ENCODE data around the gene WDR5. TPM values are rescaled to one million over a fixed set of nuclear protein-coding genes. Genes with fewer than 3 reads are reported as not detected.

Gene WDR5
- total and polyA plus RNA-seq, 2 donors (not counting 1 experiment from before 2014, with no cell fraction given), result 15.5 to 26.0 TPM

- Histone ChIP-seq H2AFZ (ENCODE audit: low read length) (no peak overlapping the region), H3K4me1 (ENCODE audit: control insufficient read depth, extremely low read depth, insufficient read depth, low read length) (peaks cover 5% of the 10 kb centered on the region), H3K36me3 (ENCODE audit: control insufficient read depth, insufficient read depth, low read length) (no peaks in the 10 kb centered on the region), H3K79me2 (ENCODE audit: control insufficient read depth, insufficient read depth, low read length) (no peaks in the 10 kb centered on the region), H4K20me1 (ENCODE audit: control insufficient read depth, extremely low read depth, insufficient read depth, low read length) (no peaks in the 10 kb centered on the region), H3K9me3 (ENCODE audit: control insufficient read depth, insufficient read depth, low read depth, low read length) (no peaks in the 10 kb centered on the region), H3K4me3 (replicated peaks in 1 of 4; ENCODE audit: control extremely low read depth in 1 of 4, insufficient read depth in 1 of 4, low read depth in 3 of 4, low read length in 4 of 4) (no peak overlapping the region), H3K27me3 (ENCODE audit: control insufficient read depth, insufficient read depth, low read length) (peaks cover 13% of the 10 kb centered on the region), H3K9ac (ENCODE audit: insufficient read depth, low read length) (no peak overlapping the region), H3K4me2 (ENCODE audit: extremely low read depth, insufficient read depth, low read length) (no peak overlapping the region), H3K27ac (ENCODE audit: insufficient read depth, low read length) (no peak overlapping the region)
- DNase-seq (ENCODE audit: low read depth in 2 of 2), result peak in 1 of 2 donors; percentile 19
- TF ChIP-seq CTCF (conservative IDR thresholded peaks at IDR 0.05 in 1 of 2, IDR thresholded peaks at IDR 0.05 in 1 of 2; ENCODE audit: low read depth in 1 of 2, low read length in 2 of 2) (no peak), EZH2 (IDR thresholded peaks at IDR 0.05; ENCODE audit: low read length, missing control alignments) (no peak)
Measured at GRCh38 chr9:134182554-134183085, 46.7 kb downstream of the WDR5 start.

- Histone ChIP-seq H3K4me3 (replicated peaks in 1 of 4; ENCODE audit: control extremely low read depth in 1 of 4, insufficient read depth in 1 of 4, low read depth in 3 of 4, low read length in 4 of 4) (no peak overlapping the region), H3K27me3 (ENCODE audit: control insufficient read depth, insufficient read depth, low read length) (peaks cover 13% of the 10 kb centered on the region), H3K9ac (ENCODE audit: insufficient read depth, low read length) (no peak overlapping the region), H3K9me3 (ENCODE audit: control insufficient read depth, insufficient read depth, low read depth, low read length) (no peaks in the 10 kb centered on the region), H3K4me1 (ENCODE audit: control insufficient read depth, extremely low read depth, insufficient read depth, low read length) (no peaks in the 10 kb centered on the region), H3K36me3 (ENCODE audit: control insufficient read depth, insufficient read depth, low read length) (no peaks in the 10 kb centered on the region), H4K20me1 (ENCODE audit: control insufficient read depth, extremely low read depth, insufficient read depth, low read length) (no peaks in the 10 kb centered on the region), H3K27ac (ENCODE audit: insufficient read depth, low read length) (no peak overlapping the region), H3K4me2 (ENCODE audit: extremely low read depth, insufficient read depth, low read length) (no peak overlapping the region), H2AFZ (ENCODE audit: low read length) (no peak overlapping the region), H3K79me2 (ENCODE audit: control insufficient read depth, insufficient read depth, low read length) (no peaks in the 10 kb centered on the region)
- no peak for TF ChIP-seq CTCF (conservative IDR thresholded peaks at IDR 0.05 in 1 of 2, IDR thresholded peaks at IDR 0.05 in 1 of 2; ENCODE audit: low read depth in 1 of 2, low read length in 2 of 2)
- DNase-seq (ENCODE audit: low read depth in 2 of 2), result peak in 1 of 2 donors; percentile 30
Measured at GRCh38 chr9:134185536-134186011, 49.7 kb downstream of the WDR5 start.

GRCh38 chr9:134186471-134187109 lies 50.7 kb downstream of the WDR5 start:
- Histone ChIP-seq H3K27ac (ENCODE audit: insufficient read depth, low read length) (no peak overlapping the region), H3K4me2 (ENCODE audit: extremely low read depth, insufficient read depth, low read length) (no peak overlapping the region), H3K9ac (ENCODE audit: insufficient read depth, low read length) (no peak overlapping the region), H3K36me3 (ENCODE audit: control insufficient read depth, insufficient read depth, low read length) (no peaks in the 10 kb centered on the region), H4K20me1 (ENCODE audit: control insufficient read depth, extremely low read depth, insufficient read depth, low read length) (no peaks in the 10 kb centered on the region), H3K79me2 (ENCODE audit: control insufficient read depth, insufficient read depth, low read length) (no peaks in the 10 kb centered on the region), H3K27me3 (ENCODE audit: control insufficient read depth, insufficient read depth, low read length) (peaks cover 10% of the 10 kb centered on the region), H3K9me3 (ENCODE audit: control insufficient read depth, insufficient read depth, low read depth, low read length) (no peaks in the 10 kb centered on the region), H2AFZ (ENCODE audit: low read length) (no peak overlapping the region), H3K4me3 (replicated peaks in 1 of 4; ENCODE audit: control extremely low read depth in 1 of 4, insufficient read depth in 1 of 4, low read depth in 3 of 4, low read length in 4 of 4) (no peak overlapping the region), H3K4me1 (ENCODE audit: control insufficient read depth, extremely low read depth, insufficient read depth, low read length) (no peaks in the 10 kb centered on the region)
- peak in 1 of 2 donors; percentile 55 for DNase-seq (ENCODE audit: low read depth in 2 of 2)
- no peak for TF ChIP-seq CTCF (conservative IDR thresholded peaks at IDR 0.05 in 1 of 2, IDR thresholded peaks at IDR 0.05 in 1 of 2; ENCODE audit: low read depth in 1 of 2, low read length in 2 of 2)
- TF ChIP-seq EZH2 (IDR thresholded peaks at IDR 0.05; ENCODE audit: low read length, missing control alignments), result no peak
